Stimulated activated effector memory CD8-positive, alpha-beta T cell treated with anti-CD3 and anti-CD28 coated beads, Interleukin-12 subunit alpha, Interleukin-12 subunit beta, amount 100 ng/mL, for 72 hours (primary cell): Measurements from ENCODE around the gene LRRC75B.
A peak's percentile ranks its signal among the peaks of the same experiment; 100 is the strongest.

ENCODE experiments used
- ATAC-seq: fragments of 150-1000 bp; cut with Tn5 transposase; 2 replicates; pipeline ENCODE4 v1.10.0; 2021
- DNase-seq, 2 donors: peaks; one replicate each; pipeline ENCODE4 v3.0.0; 2021 to 2022; ENCODE audit warnings: low spot score in 2 of 2
- H3K27ac Mint-ChIP-seq: one replicate; pipeline ENCODE4 v1.8.0; 2022; ENCODE audit warnings: mild to moderate bottlenecking, mixed read lengths
- H3K36me3 Mint-ChIP-seq: one replicate; pipeline ENCODE4 v1.8.0; 2022; ENCODE audit warnings: mild to moderate bottlenecking, mixed read lengths
- H3K4me1 Mint-ChIP-seq: one replicate; pipeline ENCODE4 v1.8.0; 2022; ENCODE audit warnings: mixed read lengths
- H3K4me3 Mint-ChIP-seq: one replicate; pipeline ENCODE4 v1.8.0; 2022; ENCODE audit warnings: mild to moderate bottlenecking, mixed read lengths
- H3K9me3 Mint-ChIP-seq: one replicate; pipeline ENCODE4 v1.8.0; 2022; ENCODE audit warnings: mixed read lengths

LRRC75B gene

GRCh38 chr22:24583221-24584165 is 9.4 kb downstream of the LRRC75B start:
- Mint-ChIP-seq H3K4me3 (no peak overlapping the region), H3K36me3 (no peaks in the 10 kb centered on the region), H3K4me1 (no peaks in the 10 kb centered on the region), H3K27ac (no peak overlapping the region), H3K9me3 (no peaks in the 10 kb centered on the region)
- ATAC-seq (no peak), DNase-seq (no peak)

- no peak for DNase-seq
- Mint-ChIP-seq H3K36me3 (peaks cover 11% of the 10 kb centered on the region), H3K9me3 (no peaks in the 10 kb centered on the region), H3K4me1 (no peaks in the 10 kb centered on the region), H3K4me3 (no peak overlapping the region), H3K27ac (no peak overlapping the region)
- ATAC-seq, result no peak
These were observed 10.6 kb downstream of the LRRC75B start for GRCh38 chr22:24582056-24582814.

- Mint-ChIP-seq H3K4me3 (no peak overlapping the region), H3K27ac (no peak overlapping the region), H3K36me3 (peaks cover 30% of the 10 kb centered on the region), H3K9me3 (no peaks in the 10 kb centered on the region), H3K4me1 (no peaks in the 10 kb centered on the region)
- DNase-seq (no peak), ATAC-seq (no peak)
These were observed 12.6 kb downstream of the LRRC75B start for GRCh38 chr22:24580276-24580675.

GRCh38 chr22:24579258-24579601 is 13.6 kb downstream of the LRRC75B start:
- no peak for DNase-seq
- ATAC-seq, result no peak
- Mint-ChIP-seq H3K4me1 (no peaks in the 10 kb centered on the region), H3K27ac (no peak overlapping the region), H3K9me3 (no peaks in the 10 kb centered on the region), H3K4me3 (no peak overlapping the region), H3K36me3 (peaks cover 41% of the 10 kb centered on the region)

- Mint-ChIP-seq H3K4me1 (no peaks in the 10 kb centered on the region), H3K9me3 (no peaks in the 10 kb centered on the region), H3K36me3 (peaks cover 46% of the 10 kb centered on the region), H3K27ac (peak overlapping the region; percentile 85), H3K4me3 (no peak overlapping the region)
- ATAC-seq (no peak), DNase-seq (no peak)
These were observed 14.3 kb downstream of the LRRC75B start for GRCh38 chr22:24578355-24579257.

GRCh38 chr22:24576778-24577177 is 16.1 kb downstream of the LRRC75B start:
- no peak for DNase-seq
- no peak overlapping the region for H3K4me3 Mint-ChIP-seq
- H3K9me3 Mint-ChIP-seq, result no peaks in the 10 kb centered on the region
- ATAC-seq, result no peak
- H3K27ac Mint-ChIP-seq, result peak overlapping the region; percentile 85
- H3K4me1 Mint-ChIP-seq, result no peaks in the 10 kb centered on the region
- H3K36me3 Mint-ChIP-seq, result peaks cover 64% of the 10 kb centered on the region

GRCh38 chr22:24571266-24571665 is 21.6 kb downstream of the LRRC75B start:
- H3K36me3 Mint-ChIP-seq, result peaks cover 98% of the 10 kb centered on the region

GRCh38 chr22:24567668-24568067 is 25.2 kb downstream of the LRRC75B start:
- ATAC-seq (no peak), DNase-seq (no peak)
- Mint-ChIP-seq H3K36me3 (peaks cover 99% of the 10 kb centered on the region), H3K4me3 (no peak overlapping the region), H3K9me3 (no peaks in the 10 kb centered on the region), H3K4me1 (peaks cover 29% of the 10 kb centered on the region), H3K27ac (no peak overlapping the region)

More at GRCh38 chr22:24571266-24571665, 21.6 kb downstream of the LRRC75B start:
- DNase-seq, result no peak
- Mint-ChIP-seq H3K27ac (no peak overlapping the region), H3K4me1 (peaks cover 11% of the 10 kb centered on the region), H3K9me3 (no peaks in the 10 kb centered on the region), H3K4me3 (no peak overlapping the region)
- ATAC-seq, result no peak

GRCh38 chr22:24566899-24567511 is 25.9 kb downstream of the LRRC75B start:
- no peaks in the 10 kb centered on the region for H3K9me3 Mint-ChIP-seq
- H3K4me1 Mint-ChIP-seq, result peaks cover 32% of the 10 kb centered on the region
- H3K27ac Mint-ChIP-seq, result peak overlapping the region; percentile 19
- DNase-seq (no peak), ATAC-seq (no peak)
- H3K4me3 Mint-ChIP-seq, result no peak overlapping the region
- peaks cover 99% of the 10 kb centered on the region for H3K36me3 Mint-ChIP-seq

GRCh38 chr22:24565077-24565476 is 27.8 kb downstream of the LRRC75B start:
- Mint-ChIP-seq H3K4me1 (peaks cover 41% of the 10 kb centered on the region), H3K9me3 (no peaks in the 10 kb centered on the region), H3K36me3 (peaks cover 99% of the 10 kb centered on the region), H3K27ac (peak overlapping the region; percentile 0), H3K4me3 (no peak overlapping the region)
- DNase-seq (no peak), ATAC-seq (no peak)

GRCh38 chr22:24564376-24565058 is 28.4 kb downstream of the LRRC75B start:
- Mint-ChIP-seq H3K9me3 (no peaks in the 10 kb centered on the region), H3K4me1 (peaks cover 42% of the 10 kb centered on the region), H3K36me3 (peaks cover 99% of the 10 kb centered on the region), H3K27ac (peak overlapping the region; percentile 78), H3K4me3 (no peak overlapping the region)
- ATAC-seq (no peak), DNase-seq (no peak)

- H3K4me1 Mint-ChIP-seq, result peaks cover 55% of the 10 kb centered on the region
- H3K27ac Mint-ChIP-seq, result peak overlapping the region; percentile 78
- H3K4me3 Mint-ChIP-seq, result no peak overlapping the region
- no peak for DNase-seq
- H3K36me3 Mint-ChIP-seq, result peaks cover 99% of the 10 kb centered on the region
- no peak for ATAC-seq
- H3K9me3 Mint-ChIP-seq, result no peaks in the 10 kb centered on the region
These were observed 29.6 kb downstream of the LRRC75B start for GRCh38 chr22:24563246-24563645.

GRCh38 chr22:24559471-24559870 is 33.4 kb downstream of the LRRC75B start:
- peak overlapping the region; percentile 7 for H3K27ac Mint-ChIP-seq
- peaks cover 93% of the 10 kb centered on the region for H3K36me3 Mint-ChIP-seq

More at GRCh38 chr22:24559471-24559870, 33.4 kb downstream of the LRRC75B start:
- DNase-seq (no peak), ATAC-seq (no peak)
- Mint-ChIP-seq H3K9me3 (no peaks in the 10 kb centered on the region), H3K4me3 (no peak overlapping the region), H3K4me1 (peaks cover 61% of the 10 kb centered on the region)
